HEK293T (cell line): ENCODE results near the gene TEX9.

Source experiments
- CTCF ChIA-PET: fragments of 350-600 bp; formaldehyde crosslinking; extraction: SDS; loops from one replicate; lab custom pipeline; 2021; ENCODE audit warnings: antibody characterized with exemption, inconsistent platforms; lab: Yijun Ruan, JAX
- POLR2A ChIA-PET: fragments of 350-600 bp; formaldehyde crosslinking; extraction: SDS; loops from one replicate; lab custom pipeline; 2020; ENCODE audit warnings: antibody characterized with exemption, inconsistent platforms; lab: Yijun Ruan, JAX
- DNase-seq: peaks from one replicate; pipeline ENCODE4 v3.0.0; 2012; ENCODE audit warnings: mixed read lengths; ENCODE audit errors: extremely low spot score
- ARNT ChIP-seq: fragments of 450-650 bp; IDR thresholded peaks from 2 replicates; pipeline ENCODE4 v1.6.1; 2017; ENCODE audit warnings: mild to moderate bottlenecking
- BHLHE40 ChIP-seq: fragments of 450-650 bp; IDR thresholded peaks from 2 replicates; pipeline ENCODE4 v1.6.1; 2016; ENCODE audit warnings: mild to moderate bottlenecking, moderate library complexity, borderline replicate concordance
- CTBP1 ChIP-seq: fragments of 450-650 bp; IDR thresholded peaks from 2 replicates; pipeline ENCODE4 v1.6.1; 2016; ENCODE audit warnings: borderline replicate concordance
- ELF4 ChIP-seq: fragments of 450-650 bp; IDR thresholded peaks from 2 replicates; pipeline ENCODE4 v1.6.1; 2017; ENCODE audit warnings: antibody characterized with exemption
- FOXA1 ChIP-seq: fragments of 450-650 bp; IDR thresholded peaks from 2 replicates; pipeline ENCODE4 v1.6.1; 2016; ENCODE audit warnings: mild to moderate bottlenecking
- FOXK2 ChIP-seq: fragments of 450-650 bp; IDR thresholded peaks from 2 replicates; pipeline ENCODE4 v1.6.1; 2016; ENCODE audit warnings: mild to moderate bottlenecking
- FOXM1 ChIP-seq: fragments of 450-650 bp; IDR thresholded peaks from 2 replicates; pipeline ENCODE4 v1.6.1; 2017; ENCODE audit warnings: mild to moderate bottlenecking, borderline replicate concordance
- HDGF ChIP-seq: fragments of 450-650 bp; IDR thresholded peaks from 2 replicates; pipeline ENCODE4 v1.6.1; 2017; ENCODE audit warnings: antibody characterized with exemption, borderline replicate concordance
- L3MBTL2 ChIP-seq: fragments of 450-650 bp; conservative IDR thresholded peaks from 2 replicates; pipeline ENCODE4 v1.6.1; 2016; ENCODE audit warnings: mild to moderate bottlenecking
- LEF1 ChIP-seq: fragments of 450-650 bp; IDR thresholded peaks from 2 replicates; pipeline ENCODE4 v1.6.1; 2017; ENCODE audit warnings: mild to moderate bottlenecking, borderline replicate concordance
- NFRKB ChIP-seq: fragments of 450-650 bp; IDR thresholded peaks from 2 replicates; pipeline ENCODE4 v1.6.1; 2016; ENCODE audit warnings: mild to moderate bottlenecking, moderate library complexity
- PKNOX1 ChIP-seq: fragments of 450-650 bp; IDR thresholded peaks from 2 replicates; pipeline ENCODE4 v1.6.1; 2016
- SP1 ChIP-seq: fragments of 450-650 bp; IDR thresholded peaks from 2 replicates; pipeline ENCODE4 v1.6.1; 2017
- SUZ12 ChIP-seq: fragments of 450-650 bp; IDR thresholded peaks from 2 replicates; pipeline ENCODE4 v1.6.1; 2016; ENCODE audit warnings: mild to moderate bottlenecking
- TARDBP ChIP-seq: fragments of 450-650 bp; IDR thresholded peaks from 2 replicates; pipeline ENCODE4 v1.6.1; 2016
- ZNF384 ChIP-seq: fragments of 450-650 bp; IDR thresholded peaks from 2 replicates; pipeline ENCODE4 v1.6.1; 2016

TEX9 gene

GRCh38 chr15:56460947-56461346 is 95.7 kb downstream of the TEX9 start:
- DNase-seq: no peak
- ChIA-PET POLR2A (no interaction called here), CTCF (no interaction called here)
- TF ChIP-seq NFRKB (no peak), CTBP1 (no peak), ARNT (no peak), ZNF384 (no peak), TARDBP (no peak)

- peak; percentile 60 for DNase-seq
- ChIA-PET CTCF (interaction anchor here (0.5 to 0.9 kb wide), 2 partner anchors 200 to 219 kb away, joined by 3 to 4 read pairs; no protein-coding TSS in a partner anchor), POLR2A (interaction anchor here (0.8 to 1.0 kb wide), 2 partner anchors 48 to 220 kb away, joined by 3 read pairs; no protein-coding TSS in a partner anchor)
- TF ChIP-seq L3MBTL2: peak; percentile 93
- TF ChIP-seq ELF4: no peak
- no peak for TF ChIP-seq TARDBP
- no peak for TF ChIP-seq ARNT
Observed at GRCh38 chr15:56464893-56465520, 99.8 kb downstream of the TEX9 start, which contains the start of gene MNS1. MNS1 (minus strand) TSS chr15:56465137; CDS start chr15:56464972, 165 bp downstream.

- CTCF ChIA-PET: no interaction called here
- TF ChIP-seq SP1 (no peak), ZNF384 (no peak), LEF1 (no peak), CTBP1 (no peak), FOXA1 (no peak), SUZ12 (no peak), FOXM1 (no peak), BHLHE40 (no peak), ARNT (no peak), TARDBP (no peak), ELF4 (no peak), FOXK2 (no peak), HDGF (no peak)
- POLR2A ChIA-PET: no interaction called here
- DNase-seq: no peak
Observed at GRCh38 chr15:56467616-56468015, 102.4 kb downstream of the TEX9 start.

GRCh38 chr15:56468401-56468800 is 103.2 kb downstream of the TEX9 start:
- POLR2A ChIA-PET: no interaction called here
- DNase-seq: no peak
- TF ChIP-seq FOXA1 (no peak), SP1 (no peak), L3MBTL2 (no peak), BHLHE40 (no peak), FOXM1 (no peak), ARNT (no peak), SUZ12 (no peak), PKNOX1 (no peak), LEF1 (no peak), HDGF (no peak), CTBP1 (no peak)
- CTCF ChIA-PET: no interaction called here

GRCh38 chr15:56469483-56469882 is 104.3 kb downstream of the TEX9 start:
- no peak for DNase-seq
- CTCF ChIA-PET: no interaction called here
- TF ChIP-seq PKNOX1 (no peak), BHLHE40 (no peak), LEF1 (no peak), FOXA1 (no peak), ELF4 (no peak), CTBP1 (no peak), ARNT (no peak), HDGF (no peak), TARDBP (no peak), NFRKB (no peak), SP1 (no peak), ZNF384 (no peak), SUZ12 (no peak), FOXK2 (no peak)
- POLR2A ChIA-PET: no interaction called here

- no peak for DNase-seq
- no peak for TF ChIP-seq FOXA1
- no peak for TF ChIP-seq CTBP1
- TF ChIP-seq ARNT: no peak
- TF ChIP-seq BHLHE40: no peak
- TF ChIP-seq SP1: no peak
- TF ChIP-seq NFRKB: no peak
- no peak for TF ChIP-seq TARDBP
- no peak for TF ChIP-seq ZNF384
- TF ChIP-seq L3MBTL2: no peak
- no peak for TF ChIP-seq SUZ12
- TF ChIP-seq HDGF: no peak
- TF ChIP-seq LEF1: no peak
- no peak for TF ChIP-seq PKNOX1
- TF ChIP-seq ELF4: no peak
- no peak for TF ChIP-seq FOXM1
- no peak for TF ChIP-seq FOXK2
- POLR2A ChIA-PET: no interaction called here
- CTCF ChIA-PET: no interaction called here
Observed at GRCh38 chr15:56471440-56472069, 106.3 kb downstream of the TEX9 start.
